ENCODE data around the gene TMEM237.

Gene TMEM237

GRCh38 chr2:201580486-201580885, 62.8 kb downstream of the TMEM237 start:
- Histone ChIP-seq H3K36me3 (ENCODE audit: control insufficient read depth, insufficient read depth, low read length) (no peaks in the 10 kb centered on the region), H3K9me3 (ENCODE audit: control insufficient read depth, low read length) (no peaks in the 10 kb centered on the region), H3K9ac (ENCODE audit: low read length) (no peak overlapping the region), H3K4me1 (ENCODE audit: control insufficient read depth, insufficient read depth, low read length) (no peaks in the 10 kb centered on the region), H3K4me3 (ENCODE audit: low read length) (no peak overlapping the region), H3K27me3 (ENCODE audit: control insufficient read depth, insufficient read depth, low read length) (no peaks in the 10 kb centered on the region)

GRCh38 chr2:201579536-201579935, 63.8 kb downstream of the TMEM237 start:
- no peak overlapping the region for H3K9ac ChIP-seq (ENCODE audit: low read length)
- H3K9me3 ChIP-seq (ENCODE audit: control insufficient read depth, low read length): no peaks in the 10 kb centered on the region
- H3K4me3 ChIP-seq (ENCODE audit: low read length): no peak overlapping the region
- no peaks in the 10 kb centered on the region for H3K27me3 ChIP-seq (ENCODE audit: control insufficient read depth, insufficient read depth, low read length)
- H3K36me3 ChIP-seq (ENCODE audit: control insufficient read depth, insufficient read depth, low read length): no peaks in the 10 kb centered on the region
- no peaks in the 10 kb centered on the region for H3K4me1 ChIP-seq (ENCODE audit: control insufficient read depth, insufficient read depth, low read length)

GRCh38 chr2:201575971-201576370, 67.3 kb downstream of the TMEM237 start:
- Histone ChIP-seq H3K4me1 (ENCODE audit: control insufficient read depth, insufficient read depth, low read length) (no peaks in the 10 kb centered on the region), H3K9me3 (ENCODE audit: control insufficient read depth, low read length) (no peaks in the 10 kb centered on the region), H3K27me3 (ENCODE audit: control insufficient read depth, insufficient read depth, low read length) (no peaks in the 10 kb centered on the region), H3K36me3 (ENCODE audit: control insufficient read depth, insufficient read depth, low read length) (no peaks in the 10 kb centered on the region), H3K4me3 (ENCODE audit: low read length) (no peak overlapping the region), H3K9ac (ENCODE audit: low read length) (no peak overlapping the region)

- Histone ChIP-seq H3K4me1 (ENCODE audit: control insufficient read depth, insufficient read depth, low read length) (no peaks in the 10 kb centered on the region), H3K9me3 (ENCODE audit: control insufficient read depth, low read length) (no peaks in the 10 kb centered on the region), H3K36me3 (ENCODE audit: control insufficient read depth, insufficient read depth, low read length) (no peaks in the 10 kb centered on the region), H3K27me3 (ENCODE audit: control insufficient read depth, insufficient read depth, low read length) (no peaks in the 10 kb centered on the region), H3K4me3 (ENCODE audit: low read length) (no peak overlapping the region), H3K9ac (ENCODE audit: low read length) (no peak overlapping the region)
Observed at GRCh38 chr2:201574766-201575165, 68.5 kb downstream of the TMEM237 start.

GRCh38 chr2:201572846-201573508, 70.3 kb downstream of the TMEM237 start:
- Histone ChIP-seq H3K9ac (ENCODE audit: low read length) (no peak overlapping the region), H3K27me3 (ENCODE audit: control insufficient read depth, insufficient read depth, low read length) (no peaks in the 10 kb centered on the region), H3K4me3 (ENCODE audit: low read length) (no peak overlapping the region), H3K9me3 (ENCODE audit: control insufficient read depth, low read length) (no peaks in the 10 kb centered on the region), H3K4me1 (ENCODE audit: control insufficient read depth, insufficient read depth, low read length) (no peaks in the 10 kb centered on the region), H3K36me3 (ENCODE audit: control insufficient read depth, insufficient read depth, low read length) (no peaks in the 10 kb centered on the region)

Data from mucosa of stomach (tissue), 1 donor.